Lower leg skin (tissue), 4 donors: ENCODE data around the gene CEP250. TPM values are rescaled to one million over a fixed set of nuclear protein-coding genes. Genes with fewer than 3 reads are reported as not detected.

Experiments
- DNase-seq, 2 donors: peaks; one replicate each; pipeline ENCODE4 v3.0.0-alpha.2; 2019; ENCODE audit warnings: low spot score in 2 of 2
- H3K4me3 ChIP-seq: fragments of 200-600 bp; sonication (generic); 2 replicates; pipeline ENCODE4 v1.5.1; 2017; ENCODE audit warnings: mild to moderate bottlenecking, low read depth; ENCODE audit not compliant: poor library complexity, severe bottlenecking
- POLR2A ChIP-seq, 2 donors: fragments of 450-650 bp; IDR thresholded peaks; one replicate each; pipeline ENCODE4 v1.6.1; 2016 to 2017; ENCODE audit warnings: antibody characterized with exemption in 2 of 2, mild to moderate bottlenecking in 1 of 2, moderate library complexity in 1 of 2
- WGBS, 2 donors: methylation state at CpG; one replicate each; pipeline ENCODE4 v1.1.5; 2018; 5-methylcytosine and 5-hydroxymethylcytosine counted together
- intact Hi-C: fragments of 100-400 bp; cut with DNase I; formaldehyde crosslinking; loops from one replicate; pipeline ENCODE4 v1.15.0; 2023; ENCODE audit warnings: low total_unique reads
- total RNA-seq, 4 donors: library from RNA; depleted of rRNA; stranded (reverse); fragments of >200 nt; gene quantifications; one replicate each; pipeline ENCODE4 v1.1.0, GENCODE V29; 2016
- TF ChIP-seq, protein P1 (sequence below), 3 donors: fragments of 450-650 bp; IDR thresholded peaks; one replicate each; pipeline ENCODE4 v1.5.1; 2016; ENCODE audit warnings: antibody characterized with exemption in 3 of 3, mild to moderate bottlenecking in 3 of 3, moderate library complexity in 2 of 3

CEP250 gene
- total RNA-seq, 4 donors from 2014 or later: 17.9 to 49.5 (median 28.9) TPM

GRCh38 chr20:35497320-35497719 is 41.9 kb downstream of the CEP250 start:
- TF ChIP-seq POLR2A (IDR thresholded peaks at IDR 0.05): no peak
- TF ChIP-seq, protein P1, sequence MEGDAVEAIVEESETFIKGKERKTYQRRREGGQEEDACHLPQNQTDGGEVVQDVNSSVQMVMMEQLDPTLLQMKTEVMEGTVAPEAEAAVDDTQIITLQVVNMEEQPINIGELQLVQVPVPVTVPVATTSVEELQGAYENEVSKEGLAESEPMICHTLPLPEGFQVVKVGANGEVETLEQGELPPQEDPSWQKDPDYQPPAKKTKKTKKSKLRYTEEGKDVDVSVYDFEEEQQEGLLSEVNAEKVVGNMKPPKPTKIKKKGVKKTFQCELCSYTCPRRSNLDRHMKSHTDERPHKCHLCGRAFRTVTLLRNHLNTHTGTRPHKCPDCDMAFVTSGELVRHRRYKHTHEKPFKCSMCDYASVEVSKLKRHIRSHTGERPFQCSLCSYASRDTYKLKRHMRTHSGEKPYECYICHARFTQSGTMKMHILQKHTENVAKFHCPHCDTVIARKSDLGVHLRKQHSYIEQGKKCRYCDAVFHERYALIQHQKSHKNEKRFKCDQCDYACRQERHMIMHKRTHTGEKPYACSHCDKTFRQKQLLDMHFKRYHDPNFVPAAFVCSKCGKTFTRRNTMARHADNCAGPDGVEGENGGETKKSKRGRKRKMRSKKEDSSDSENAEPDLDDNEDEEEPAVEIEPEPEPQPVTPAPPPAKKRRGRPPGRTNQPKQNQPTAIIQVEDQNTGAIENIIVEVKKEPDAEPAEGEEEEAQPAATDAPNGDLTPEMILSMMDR (IDR thresholded peaks at IDR 0.05): no peak
- intact Hi-C loops: no loop called here
- no peak overlapping the region for H3K4me3 ChIP-seq
- WGBS, 2 donors: 92 to 93% methylated on average over 5 of the region's 5 CpGs
- DNase-seq: no peak

DNA sequence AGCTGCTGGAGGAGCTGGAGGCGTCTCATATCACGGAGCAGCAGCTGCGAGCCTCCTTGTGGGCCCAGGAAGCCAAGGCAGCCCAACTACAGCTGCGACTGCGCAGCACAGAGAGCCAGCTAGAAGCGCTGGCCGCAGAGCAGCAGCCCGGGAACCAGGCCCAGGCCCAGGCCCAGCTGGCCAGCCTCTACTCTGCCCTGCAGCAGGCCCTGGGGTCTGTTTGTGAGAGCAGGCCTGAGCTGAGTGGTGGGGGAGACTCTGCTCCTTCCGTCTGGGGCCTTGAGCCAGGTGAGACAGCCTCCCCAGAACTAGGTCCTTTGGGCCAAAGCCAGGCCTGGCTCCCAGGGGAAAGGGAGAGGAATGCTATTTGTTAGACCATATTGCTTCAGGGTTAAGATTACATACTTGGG is 42.4 kb downstream of the CEP250 start:
- intact Hi-C loops: no loop called here
- no peak for TF ChIP-seq POLR2A (IDR thresholded peaks at IDR 0.05)
- TF ChIP-seq, protein P1 (IDR thresholded peaks at IDR 0.05): no peak
- WGBS, 2 donors: 84 to 90% methylated on average over 7 to 8 of the region's 9 CpGs
- DNase-seq: no peak
- no peak overlapping the region for H3K4me3 ChIP-seq

- 83 to 88% methylated on average over 1 of the region's 1 CpG for WGBS, 2 donors
- no peak overlapping the region for H3K4me3 ChIP-seq
- intact Hi-C loops: no loop called here
- no peak for TF ChIP-seq POLR2A (IDR thresholded peaks at IDR 0.05)
- TF ChIP-seq, protein P1 (IDR thresholded peaks at IDR 0.05): no peak
- DNase-seq: no peak
Observed at GRCh38 chr20:35499271-35499670, 43.9 kb downstream of the CEP250 start.

- TF ChIP-seq, protein P1 (IDR thresholded peaks at IDR 0.05): no peak
- TF ChIP-seq POLR2A (IDR thresholded peaks at IDR 0.05): no peak
- 76 to 80% methylated on average over 8 of the region's 8 CpGs for WGBS, 2 donors
- H3K4me3 ChIP-seq: no peak overlapping the region
- intact Hi-C loops: no loop called here
- no peak for DNase-seq
Observed at GRCh38 chr20:35502352-35502751, 47.0 kb downstream of the CEP250 start.

DNA sequence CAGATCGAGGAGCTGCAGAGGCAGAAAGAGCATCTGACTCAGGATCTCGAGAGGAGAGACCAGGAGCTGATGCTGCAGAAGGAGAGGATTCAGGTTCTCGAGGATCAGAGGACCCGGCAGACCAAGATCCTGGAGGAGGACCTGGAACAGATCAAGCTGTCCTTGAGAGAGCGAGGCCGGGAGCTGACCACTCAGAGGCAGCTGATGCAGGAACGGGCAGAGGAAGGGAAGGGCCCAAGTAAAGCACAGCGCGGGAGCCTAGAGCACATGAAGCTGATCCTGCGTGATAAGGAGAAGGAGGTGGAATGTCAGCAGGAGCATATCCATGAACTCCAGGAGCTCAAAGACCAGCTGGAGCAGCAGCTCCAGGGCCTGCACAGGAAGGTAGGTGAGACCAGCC is 47.9 kb downstream of the CEP250 start:
- WGBS, 2 donors: 93 to 94% methylated on average over 10 of the region's 10 CpGs
- TF ChIP-seq, protein P1 (IDR thresholded peaks at IDR 0.05): no peak
- no peak for TF ChIP-seq POLR2A (IDR thresholded peaks at IDR 0.05)

GRCh38 chr20:35503841-35504561 is 48.6 kb downstream of the CEP250 start:
- no peak for DNase-seq
- WGBS, 2 donors: 83 to 86% methylated on average over 15 to 16 of the region's 16 CpGs
- intact Hi-C loops: no loop called here
- no peak for TF ChIP-seq POLR2A (IDR thresholded peaks at IDR 0.05)
- TF ChIP-seq, protein P1 (IDR thresholded peaks at IDR 0.05): no peak
- H3K4me3 ChIP-seq: no peak overlapping the region

More for the DNA sequence above, 47.9 kb downstream of the CEP250 start:
- no peak overlapping the region for H3K4me3 ChIP-seq
- no peak for DNase-seq
- intact Hi-C loops: no loop called here
